Suprapubic skin (tissue), 4 donors: ENCODE data around the gene KCNK1. TPM values are rescaled to one million over a fixed set of nuclear protein-coding genes. Genes with fewer than 3 reads are reported as not detected.

ENCODE experiments used
- DNase-seq, 2 donors: peaks; one replicate each; pipeline ENCODE4 v3.0.0-alpha.2; 2019; ENCODE audit warnings: low spot score in 2 of 2
- H3K27ac ChIP-seq: fragments of 200-600 bp; sonication (generic); one replicate; pipeline ENCODE4 v1.5.1; 2019
- H3K27me3 ChIP-seq: fragments of 200-600 bp; sonication (generic); one replicate; pipeline ENCODE4 v1.5.1; 2019
- H3K36me3 ChIP-seq: fragments of 200-600 bp; sonication (generic); one replicate; pipeline ENCODE4 v1.5.1; 2019
- H3K4me1 ChIP-seq: fragments of 200-600 bp; sonication (generic); one replicate; pipeline ENCODE4 v1.5.1; 2019
- H3K4me3 ChIP-seq: fragments of 200-600 bp; sonication (generic); one replicate; pipeline ENCODE4 v1.5.1; 2019; ENCODE audit warnings: mild to moderate bottlenecking
- H3K9me3 ChIP-seq: fragments of 200-600 bp; sonication (generic); one replicate; pipeline ENCODE4 v1.5.1; 2019
- CTCF ChIP-seq, 2 donors: fragments of 200-600 bp in 1 of 2; fragments of 450-650 bp in 1 of 2; sonication (generic) in 1 of 2; IDR thresholded peaks; one replicate each; pipeline ENCODE4 v1.5.1; 2016 to 2019; ENCODE audit warnings: antibody characterized with exemption in 2 of 2, mild to moderate bottlenecking in 1 of 2, moderate library complexity in 1 of 2
- EP300 ChIP-seq: sonication (generic); formaldehyde crosslinking; IDR thresholded peaks from one replicate; pipeline ENCODE4 v1.6.1; 2017; ENCODE audit warnings: antibody characterized with exemption
- POLR2A ChIP-seq, 2 donors: fragments of 450-650 bp; IDR thresholded peaks; one replicate each; pipeline ENCODE4 v1.6.1; 2017; ENCODE audit warnings: antibody characterized with exemption in 2 of 2, mild to moderate bottlenecking in 2 of 2, moderate library complexity in 2 of 2
- POLR2AphosphoS5 ChIP-seq, 3 donors: sonication (generic); formaldehyde crosslinking; IDR thresholded peaks; one replicate each; pipeline ENCODE4 v1.6.1; 2017; ENCODE audit warnings: antibody characterized with exemption in 3 of 3
- WGBS: methylation state at CpG from one replicate; pipeline ENCODE4 v1.1.5; 2018; 5-methylcytosine and 5-hydroxymethylcytosine counted together
- total RNA-seq, 4 donors: library from RNA; depleted of rRNA; stranded (reverse); fragments of >200 nt; gene quantifications; one replicate each; pipeline ENCODE4 v1.1.0, GENCODE V29; 2016

The KCNK1 gene
- total RNA-seq, 4 donors from 2014 or later: 7.5 to 18.7 (median 11.9) TPM

GRCh38 chr1:233629305-233629935, 15.5 kb downstream of the KCNK1 start:
- TF ChIP-seq EP300: no peak
- TF ChIP-seq POLR2AphosphoS5 (IDR thresholded peaks at IDR 0.05): no peak
- no peak for TF ChIP-seq POLR2A (IDR thresholded peaks at IDR 0.05)
- TF ChIP-seq CTCF (IDR thresholded peaks at IDR 0.05): no peak
- Histone ChIP-seq H3K36me3 (no peaks in the 10 kb centered on the region), H3K4me3 (no peak overlapping the region), H3K27ac (no peak overlapping the region), H3K27me3 (no peaks in the 10 kb centered on the region), H3K9me3 (no peaks in the 10 kb centered on the region), H3K4me1 (peaks cover 2% of the 10 kb centered on the region)
- DNase-seq: no peak
- 87% methylated on average over 19 of the region's 19 CpGs for WGBS

- Histone ChIP-seq H3K4me3 (no peak overlapping the region), H3K4me1 (peaks cover 2% of the 10 kb centered on the region), H3K27me3 (no peaks in the 10 kb centered on the region), H3K9me3 (no peaks in the 10 kb centered on the region), H3K27ac (no peak overlapping the region), H3K36me3 (no peaks in the 10 kb centered on the region)
- WGBS: 87% methylated on average over 6 of the region's 6 CpGs
- TF ChIP-seq EP300: no peak
- no peak for TF ChIP-seq CTCF (IDR thresholded peaks at IDR 0.05)
- TF ChIP-seq POLR2A (IDR thresholded peaks at IDR 0.05): no peak
- TF ChIP-seq POLR2AphosphoS5 (IDR thresholded peaks at IDR 0.05): no peak
- no peak for DNase-seq
Observed at GRCh38 chr1:233631810-233632405, 18.0 kb downstream of the KCNK1 start.

- Histone ChIP-seq H3K36me3 (no peaks in the 10 kb centered on the region), H3K4me1 (peaks cover 2% of the 10 kb centered on the region), H3K4me3 (no peak overlapping the region), H3K27ac (no peak overlapping the region), H3K9me3 (no peaks in the 10 kb centered on the region), H3K27me3 (no peaks in the 10 kb centered on the region)
- 86% methylated on average over 3 of the region's 3 CpGs for WGBS
- no peak for DNase-seq
- no peak for TF ChIP-seq CTCF (IDR thresholded peaks at IDR 0.05)
- TF ChIP-seq EP300: no peak
- no peak for TF ChIP-seq POLR2A (IDR thresholded peaks at IDR 0.05)
- no peak for TF ChIP-seq POLR2AphosphoS5 (IDR thresholded peaks at IDR 0.05)
Observed at GRCh38 chr1:233632436-233632835, 18.5 kb downstream of the KCNK1 start.

GRCh38 chr1:233635765-233636502, 22.0 kb downstream of the KCNK1 start:
- H3K36me3 ChIP-seq: no peaks in the 10 kb centered on the region
- no peaks in the 10 kb centered on the region for H3K4me1 ChIP-seq
- no peak overlapping the region for H3K4me3 ChIP-seq
- DNase-seq: no peak
- TF ChIP-seq EP300: no peak
- TF ChIP-seq CTCF (IDR thresholded peaks at IDR 0.05): no peak
- no peaks in the 10 kb centered on the region for H3K27me3 ChIP-seq
- WGBS: 75% methylated on average over 8 of the region's 8 CpGs
- no peak overlapping the region for H3K27ac ChIP-seq
- H3K9me3 ChIP-seq: no peaks in the 10 kb centered on the region

- H3K27me3 ChIP-seq: no peaks in the 10 kb centered on the region
- 86% methylated on average over 2 of the region's 2 CpGs for WGBS
- H3K4me3 ChIP-seq: no peak overlapping the region
- H3K36me3 ChIP-seq: no peaks in the 10 kb centered on the region
- no peaks in the 10 kb centered on the region for H3K4me1 ChIP-seq
- TF ChIP-seq CTCF (IDR thresholded peaks at IDR 0.05): no peak
- no peak for TF ChIP-seq POLR2A (IDR thresholded peaks at IDR 0.05)
- TF ChIP-seq POLR2AphosphoS5 (IDR thresholded peaks at IDR 0.05): no peak
- no peak for TF ChIP-seq EP300
- H3K27ac ChIP-seq: no peak overlapping the region
- H3K9me3 ChIP-seq: no peaks in the 10 kb centered on the region
- no peak for DNase-seq
Observed at GRCh38 chr1:233636503-233636877, 22.6 kb downstream of the KCNK1 start.
